GM12878 (cell line): ENCODE data around the gene MAK. TPM values are rescaled to one million over a fixed set of nuclear protein-coding genes. Genes with fewer than 3 reads are reported as not detected.

ENCODE experiments used
- RB1 ChIP-seq: fragments of 450-650 bp; formaldehyde crosslinking; IDR thresholded peaks from 2 replicates; pipeline ENCODE4 v1.6.1; 2017; ENCODE audit warnings: mild to moderate bottlenecking, borderline replicate concordance
- RFX5 ChIP-seq: IDR thresholded peaks from 2 replicates; pipeline ENCODE4 v1.6.1; 2011; ENCODE audit warnings: low read depth, low read length, improper control_type of control experiment
- polyA plus RNA-seq, 11 experiments: library from polyadenylated mRNA; depleted of rRNA in 4 of 11; unstranded in 6 of 11; stranded (reverse) in 5 of 11; fragments of >200 nt; fragmentation: Nextera tagmentation in 4 of 11; fragmentation: Illumina TruSeq in 1 of 11; extraction: Ambion mirVana in 4 of 11; extraction: Trizol in 1 of 11; gene quantifications; 1 replicate in 1 of 11; 2 replicates in 10 of 11; pipeline versions ENCODE4 v1.2.1 to v1.2.3, GENCODE V29; 2011 to 2016; ENCODE audit warnings: inconsistent platforms in 2 of 11, missing spikeins in 2 of 11, low read depth in 1 of 11
- total RNA-seq, 4 experiments: library from RNA; depleted of rRNA in 3 of 4; stranded (reverse); fragments of >200 nt in 3 of 4; fragmentation: Illumina TruSeq in 1 of 4; extraction: Trizol in 1 of 4; gene quantifications; 2 replicates each; pipeline versions ENCODE4 v1.2.1 to v1.2.3, GENCODE V29; 2013 to 2021
- TF ChIP-seq, protein P1 (sequence below): fragments of 450-650 bp; formaldehyde crosslinking; IDR thresholded peaks from 2 replicates; pipeline ENCODE4 v1.4.0; 2020; ENCODE audit warnings: mild to moderate bottlenecking, moderate library complexity
- TF ChIP-seq, protein P2 (sequence below): fragments of 450-650 bp; IDR thresholded peaks from 2 replicates; pipeline ENCODE4 v1.6.1; 2017; ENCODE audit warnings: mild to moderate bottlenecking, moderate library complexity
- TF ChIP-seq, protein P3 (sequence below): fragments of 450-650 bp; IDR thresholded peaks from 2 replicates; pipeline ENCODE4 v1.6.1; 2017; ENCODE audit warnings: mild to moderate bottlenecking
- TF ChIP-seq, protein P4 (sequence below): fragments of 450-650 bp; IDR thresholded peaks from 2 replicates; pipeline ENCODE4 v1.6.1; 2017; ENCODE audit warnings: antibody characterized with exemption, mild to moderate bottlenecking, moderate library complexity

The MAK gene
- total and polyA plus RNA-seq, 10 of the 15 experiments (the other 5 are each of a cell fraction or from before 2014, with no cell fraction given) = 0.01 to 0.90 (median 0.13) TPM; not detected in 1

DNA sequence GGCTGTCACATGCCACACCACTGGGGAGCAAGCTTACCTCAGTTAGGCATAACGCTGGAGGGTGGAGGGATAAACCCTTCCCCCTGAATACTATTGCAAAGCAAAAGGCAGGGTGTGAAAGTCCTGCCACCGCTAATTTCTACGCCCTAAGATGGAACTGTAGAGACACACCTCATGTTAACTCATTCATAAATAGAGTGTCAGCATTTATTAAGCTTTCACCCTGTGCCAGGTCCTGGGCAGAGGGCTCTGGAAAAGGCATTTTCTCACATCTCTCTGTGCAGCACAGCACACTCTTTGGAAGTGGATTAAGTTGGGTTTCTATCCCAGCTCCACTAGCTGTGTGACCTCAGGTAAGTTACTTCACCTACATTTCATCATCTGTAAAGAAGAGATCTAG lies 68.9 kb downstream of the MAK start (continued):
- TF ChIP-seq, protein P1, sequence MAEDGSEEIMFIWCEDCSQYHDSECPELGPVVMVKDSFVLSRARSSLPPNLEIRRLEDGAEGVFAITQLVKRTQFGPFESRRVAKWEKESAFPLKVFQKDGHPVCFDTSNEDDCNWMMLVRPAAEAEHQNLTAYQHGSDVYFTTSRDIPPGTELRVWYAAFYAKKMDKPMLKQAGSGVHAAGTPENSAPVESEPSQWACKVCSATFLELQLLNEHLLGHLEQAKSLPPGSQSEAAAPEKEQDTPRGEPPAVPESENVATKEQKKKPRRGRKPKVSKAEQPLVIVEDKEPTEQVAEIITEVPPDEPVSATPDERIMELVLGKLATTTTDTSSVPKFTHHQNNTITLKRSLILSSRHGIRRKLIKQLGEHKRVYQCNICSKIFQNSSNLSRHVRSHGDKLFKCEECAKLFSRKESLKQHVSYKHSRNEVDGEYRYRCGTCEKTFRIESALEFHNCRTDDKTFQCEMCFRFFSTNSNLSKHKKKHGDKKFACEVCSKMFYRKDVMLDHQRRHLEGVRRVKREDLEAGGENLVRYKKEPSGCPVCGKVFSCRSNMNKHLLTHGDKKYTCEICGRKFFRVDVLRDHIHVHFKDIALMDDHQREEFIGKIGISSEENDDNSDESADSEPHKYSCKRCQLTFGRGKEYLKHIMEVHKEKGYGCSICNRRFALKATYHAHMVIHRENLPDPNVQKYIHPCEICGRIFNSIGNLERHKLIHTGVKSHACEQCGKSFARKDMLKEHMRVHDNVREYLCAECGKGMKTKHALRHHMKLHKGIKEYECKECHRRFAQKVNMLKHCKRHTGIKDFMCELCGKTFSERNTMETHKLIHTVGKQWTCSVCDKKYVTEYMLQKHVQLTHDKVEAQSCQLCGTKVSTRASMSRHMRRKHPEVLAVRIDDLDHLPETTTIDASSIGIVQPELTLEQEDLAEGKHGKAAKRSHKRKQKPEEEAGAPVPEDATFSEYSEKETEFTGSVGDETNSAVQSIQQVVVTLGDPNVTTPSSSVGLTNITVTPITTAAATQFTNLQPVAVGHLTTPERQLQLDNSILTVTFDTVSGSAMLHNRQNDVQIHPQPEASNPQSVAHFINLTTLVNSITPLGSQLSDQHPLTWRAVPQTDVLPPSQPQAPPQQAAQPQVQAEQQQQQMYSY (CRISPR knock-in tag) = no peak
- TF ChIP-seq RB1 (no peak), RFX5 (no peak)
- TF ChIP-seq, protein P2, sequence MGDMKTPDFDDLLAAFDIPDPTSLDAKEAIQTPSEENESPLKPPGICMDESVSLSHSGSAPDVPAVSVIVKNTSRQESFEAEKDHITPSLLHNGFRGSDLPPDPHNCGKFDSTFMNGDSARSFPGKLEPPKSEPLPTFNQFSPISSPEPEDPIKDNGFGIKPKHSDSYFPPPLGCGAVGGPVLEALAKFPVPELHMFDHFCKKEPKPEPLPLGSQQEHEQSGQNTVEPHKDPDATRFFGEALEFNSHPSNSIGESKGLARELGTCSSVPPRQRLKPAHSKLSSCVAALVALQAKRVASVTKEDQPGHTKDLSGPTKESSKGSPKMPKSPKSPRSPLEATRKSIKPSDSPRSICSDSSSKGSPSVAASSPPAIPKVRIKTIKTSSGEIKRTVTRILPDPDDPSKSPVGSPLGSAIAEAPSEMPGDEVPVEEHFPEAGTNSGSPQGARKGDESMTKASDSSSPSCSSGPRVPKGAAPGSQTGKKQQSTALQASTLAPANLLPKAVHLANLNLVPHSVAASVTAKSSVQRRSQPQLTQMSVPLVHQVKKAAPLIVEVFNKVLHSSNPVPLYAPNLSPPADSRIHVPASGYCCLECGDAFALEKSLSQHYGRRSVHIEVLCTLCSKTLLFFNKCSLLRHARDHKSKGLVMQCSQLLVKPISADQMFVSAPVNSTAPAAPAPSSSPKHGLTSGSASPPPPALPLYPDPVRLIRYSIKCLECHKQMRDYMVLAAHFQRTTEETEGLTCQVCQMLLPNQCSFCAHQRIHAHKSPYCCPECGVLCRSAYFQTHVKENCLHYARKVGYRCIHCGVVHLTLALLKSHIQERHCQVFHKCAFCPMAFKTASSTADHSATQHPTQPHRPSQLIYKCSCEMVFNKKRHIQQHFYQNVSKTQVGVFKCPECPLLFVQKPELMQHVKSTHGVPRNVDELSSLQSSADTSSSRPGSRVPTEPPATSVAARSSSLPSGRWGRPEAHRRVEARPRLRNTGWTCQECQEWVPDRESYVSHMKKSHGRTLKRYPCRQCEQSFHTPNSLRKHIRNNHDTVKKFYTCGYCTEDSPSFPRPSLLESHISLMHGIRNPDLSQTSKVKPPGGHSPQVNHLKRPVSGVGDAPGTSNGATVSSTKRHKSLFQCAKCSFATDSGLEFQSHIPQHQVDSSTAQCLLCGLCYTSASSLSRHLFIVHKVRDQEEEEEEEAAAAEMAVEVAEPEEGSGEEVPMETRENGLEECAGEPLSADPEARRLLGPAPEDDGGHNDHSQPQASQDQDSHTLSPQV = no peak
- TF ChIP-seq, protein P3, sequence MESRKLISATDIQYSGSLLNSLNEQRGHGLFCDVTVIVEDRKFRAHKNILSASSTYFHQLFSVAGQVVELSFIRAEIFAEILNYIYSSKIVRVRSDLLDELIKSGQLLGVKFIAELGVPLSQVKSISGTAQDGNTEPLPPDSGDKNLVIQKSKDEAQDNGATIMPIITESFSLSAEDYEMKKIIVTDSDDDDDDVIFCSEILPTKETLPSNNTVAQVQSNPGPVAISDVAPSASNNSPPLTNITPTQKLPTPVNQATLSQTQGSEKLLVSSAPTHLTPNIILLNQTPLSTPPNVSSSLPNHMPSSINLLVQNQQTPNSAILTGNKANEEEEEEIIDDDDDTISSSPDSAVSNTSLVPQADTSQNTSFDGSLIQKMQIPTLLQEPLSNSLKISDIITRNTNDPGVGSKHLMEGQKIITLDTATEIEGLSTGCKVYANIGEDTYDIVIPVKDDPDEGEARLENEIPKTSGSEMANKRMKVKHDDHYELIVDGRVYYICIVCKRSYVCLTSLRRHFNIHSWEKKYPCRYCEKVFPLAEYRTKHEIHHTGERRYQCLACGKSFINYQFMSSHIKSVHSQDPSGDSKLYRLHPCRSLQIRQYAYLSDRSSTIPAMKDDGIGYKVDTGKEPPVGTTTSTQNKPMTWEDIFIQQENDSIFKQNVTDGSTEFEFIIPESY = no peak
- TF ChIP-seq, protein P4, sequence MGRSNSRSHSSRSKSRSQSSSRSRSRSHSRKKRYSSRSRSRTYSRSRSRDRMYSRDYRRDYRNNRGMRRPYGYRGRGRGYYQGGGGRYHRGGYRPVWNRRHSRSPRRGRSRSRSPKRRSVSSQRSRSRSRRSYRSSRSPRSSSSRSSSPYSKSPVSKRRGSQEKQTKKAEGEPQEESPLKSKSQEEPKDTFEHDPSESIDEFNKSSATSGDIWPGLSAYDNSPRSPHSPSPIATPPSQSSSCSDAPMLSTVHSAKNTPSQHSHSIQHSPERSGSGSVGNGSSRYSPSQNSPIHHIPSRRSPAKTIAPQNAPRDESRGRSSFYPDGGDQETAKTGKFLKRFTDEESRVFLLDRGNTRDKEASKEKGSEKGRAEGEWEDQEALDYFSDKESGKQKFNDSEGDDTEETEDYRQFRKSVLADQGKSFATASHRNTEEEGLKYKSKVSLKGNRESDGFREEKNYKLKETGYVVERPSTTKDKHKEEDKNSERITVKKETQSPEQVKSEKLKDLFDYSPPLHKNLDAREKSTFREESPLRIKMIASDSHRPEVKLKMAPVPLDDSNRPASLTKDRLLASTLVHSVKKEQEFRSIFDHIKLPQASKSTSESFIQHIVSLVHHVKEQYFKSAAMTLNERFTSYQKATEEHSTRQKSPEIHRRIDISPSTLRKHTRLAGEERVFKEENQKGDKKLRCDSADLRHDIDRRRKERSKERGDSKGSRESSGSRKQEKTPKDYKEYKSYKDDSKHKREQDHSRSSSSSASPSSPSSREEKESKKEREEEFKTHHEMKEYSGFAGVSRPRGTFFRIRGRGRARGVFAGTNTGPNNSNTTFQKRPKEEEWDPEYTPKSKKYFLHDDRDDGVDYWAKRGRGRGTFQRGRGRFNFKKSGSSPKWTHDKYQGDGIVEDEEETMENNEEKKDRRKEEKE = no peak
- TF ChIP-seq, all 136 proteins: peak for 0
